Measurements from ENCODE around the gene INPP5K. TPM values are rescaled to one million over a fixed set of nuclear protein-coding genes. Genes with fewer than 3 reads are reported as not detected.

The INPP5K gene
- total RNA-seq, 1 donor = 27.3 TPM

DNA sequence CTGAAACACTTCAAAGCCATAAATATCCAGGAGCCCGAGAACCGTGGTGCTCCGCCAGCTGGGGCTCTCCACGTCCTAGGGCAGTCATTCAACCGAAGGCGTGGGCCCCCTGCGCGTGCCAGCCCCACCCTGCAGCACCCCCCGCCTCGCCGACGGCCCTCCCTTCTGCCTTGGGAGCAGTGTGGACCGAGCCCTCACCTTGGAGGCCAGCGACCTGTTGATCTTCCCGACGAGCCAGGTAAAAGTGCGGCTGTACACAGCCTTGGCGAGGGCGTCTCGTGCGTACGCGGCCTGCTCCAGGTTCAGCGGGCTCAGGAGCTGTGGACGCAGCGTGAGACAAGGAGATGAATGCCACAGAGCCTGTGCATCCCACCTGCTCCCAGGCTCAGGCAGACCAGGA is 38.0 kb downstream of the INPP5K start:
- DNase-seq (ENCODE audit: low read depth) = no peak
- TF ChIP-seq, protein P1, sequence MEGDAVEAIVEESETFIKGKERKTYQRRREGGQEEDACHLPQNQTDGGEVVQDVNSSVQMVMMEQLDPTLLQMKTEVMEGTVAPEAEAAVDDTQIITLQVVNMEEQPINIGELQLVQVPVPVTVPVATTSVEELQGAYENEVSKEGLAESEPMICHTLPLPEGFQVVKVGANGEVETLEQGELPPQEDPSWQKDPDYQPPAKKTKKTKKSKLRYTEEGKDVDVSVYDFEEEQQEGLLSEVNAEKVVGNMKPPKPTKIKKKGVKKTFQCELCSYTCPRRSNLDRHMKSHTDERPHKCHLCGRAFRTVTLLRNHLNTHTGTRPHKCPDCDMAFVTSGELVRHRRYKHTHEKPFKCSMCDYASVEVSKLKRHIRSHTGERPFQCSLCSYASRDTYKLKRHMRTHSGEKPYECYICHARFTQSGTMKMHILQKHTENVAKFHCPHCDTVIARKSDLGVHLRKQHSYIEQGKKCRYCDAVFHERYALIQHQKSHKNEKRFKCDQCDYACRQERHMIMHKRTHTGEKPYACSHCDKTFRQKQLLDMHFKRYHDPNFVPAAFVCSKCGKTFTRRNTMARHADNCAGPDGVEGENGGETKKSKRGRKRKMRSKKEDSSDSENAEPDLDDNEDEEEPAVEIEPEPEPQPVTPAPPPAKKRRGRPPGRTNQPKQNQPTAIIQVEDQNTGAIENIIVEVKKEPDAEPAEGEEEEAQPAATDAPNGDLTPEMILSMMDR (IDR thresholded peaks at IDR 0.05; ENCODE audit: insufficient read depth, low read length) = no peak
- no peak overlapping the region for H3K4me3 ChIP-seq (ENCODE audit: low read depth, low read length)

- DNase-seq (ENCODE audit: low read depth) = no peak
- H3K4me3 ChIP-seq (ENCODE audit: low read depth, low read length) = no peak overlapping the region
- TF ChIP-seq, protein P1 (IDR thresholded peaks at IDR 0.05; ENCODE audit: insufficient read depth, low read length) = no peak
Observed at GRCh38 chr17:1475321-1475854, 41.0 kb downstream of the INPP5K start.

DNA sequence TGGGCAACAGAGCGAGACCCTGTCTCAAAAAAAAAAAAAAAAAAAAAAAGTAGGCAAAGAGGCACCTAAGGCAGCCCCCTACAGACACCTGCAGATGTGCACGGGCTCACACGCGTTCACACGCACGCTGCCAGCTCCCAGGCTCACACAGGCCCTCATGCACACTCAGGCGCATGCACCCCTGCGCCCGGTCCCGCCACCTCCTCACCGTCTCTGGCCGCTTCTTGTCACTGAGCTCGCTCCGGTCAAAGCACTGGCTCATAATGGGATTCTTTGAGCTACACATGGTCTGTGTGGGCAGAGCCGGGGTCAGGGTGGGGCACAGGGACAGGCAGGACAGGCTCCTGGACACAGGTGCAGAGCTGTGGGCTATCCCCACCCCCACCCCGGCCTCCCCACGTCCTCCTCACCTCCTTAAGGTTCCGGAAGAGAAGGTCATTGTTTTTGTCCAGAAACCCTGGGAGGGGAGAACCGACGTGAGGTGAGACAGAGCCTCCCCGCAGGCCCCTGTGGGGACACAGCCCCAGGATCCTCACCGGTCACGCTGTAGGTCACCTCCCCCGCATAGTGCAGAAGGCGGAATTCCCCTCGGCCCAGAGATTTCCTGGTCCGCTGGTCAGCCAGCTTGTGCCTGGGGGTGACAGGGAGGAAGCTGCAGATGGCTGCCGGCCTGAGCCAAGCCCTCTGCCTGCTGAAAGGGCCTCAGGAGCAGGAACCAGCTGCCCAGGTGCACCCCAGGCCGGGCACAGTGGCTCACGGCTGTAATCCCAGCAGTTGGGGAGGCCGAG is 41.8 kb downstream of the INPP5K start:
- DNase-seq (ENCODE audit: low read depth) = no peak
- no peak overlapping the region for H3K4me3 ChIP-seq (ENCODE audit: low read depth, low read length)
- TF ChIP-seq, protein P1 (IDR thresholded peaks at IDR 0.05; ENCODE audit: insufficient read depth, low read length) = no peak

DNA sequence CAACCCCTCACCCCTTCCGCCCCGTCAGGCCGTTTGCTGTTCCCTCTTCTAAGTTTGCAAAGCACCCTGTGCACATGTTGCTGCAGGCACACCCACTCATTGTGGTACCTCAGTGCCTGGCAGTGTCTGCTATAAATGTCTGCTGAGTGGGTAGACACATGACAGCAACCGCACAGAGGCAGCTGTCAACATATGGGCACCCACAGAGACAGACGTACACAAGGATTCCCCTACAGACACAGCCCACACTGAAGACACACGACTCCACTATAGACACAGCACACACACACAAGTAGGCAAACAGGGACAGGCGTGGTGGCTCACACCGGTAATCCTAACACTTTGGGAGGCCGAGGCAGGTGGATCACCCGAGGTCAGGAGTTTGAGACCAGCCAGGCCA is 42.6 kb downstream of the INPP5K start:
- TF ChIP-seq, protein P1 (IDR thresholded peaks at IDR 0.05; ENCODE audit: insufficient read depth, low read length) = no peak
- H3K4me3 ChIP-seq (ENCODE audit: low read depth, low read length) = no peak overlapping the region
- no peak for DNase-seq (ENCODE audit: low read depth)

DNA sequence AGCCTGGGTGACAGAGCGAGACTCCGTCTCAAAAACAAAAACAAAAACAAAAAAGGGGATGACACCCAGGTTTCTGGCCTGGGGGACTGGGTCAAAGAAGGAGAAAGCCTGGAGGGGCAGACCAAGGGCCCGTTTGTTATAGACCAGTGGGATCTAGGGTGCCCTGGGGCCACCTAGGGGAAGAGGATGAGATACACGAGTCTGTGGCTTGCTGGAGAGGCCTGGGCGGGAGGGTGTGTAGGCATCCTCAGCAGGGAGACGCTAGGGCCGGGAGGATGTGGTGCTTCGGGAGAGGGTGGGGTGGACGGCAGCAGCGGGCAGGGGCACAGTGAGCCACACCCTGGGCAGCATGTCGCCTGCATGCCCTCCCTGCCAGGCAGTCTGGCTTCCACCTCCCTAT is 43.2 kb downstream of the INPP5K start:
- no peak for DNase-seq (ENCODE audit: low read depth)
- TF ChIP-seq, protein P1 (IDR thresholded peaks at IDR 0.05; ENCODE audit: insufficient read depth, low read length) = no peak
- no peak overlapping the region for H3K4me3 ChIP-seq (ENCODE audit: low read depth, low read length)

DNA sequence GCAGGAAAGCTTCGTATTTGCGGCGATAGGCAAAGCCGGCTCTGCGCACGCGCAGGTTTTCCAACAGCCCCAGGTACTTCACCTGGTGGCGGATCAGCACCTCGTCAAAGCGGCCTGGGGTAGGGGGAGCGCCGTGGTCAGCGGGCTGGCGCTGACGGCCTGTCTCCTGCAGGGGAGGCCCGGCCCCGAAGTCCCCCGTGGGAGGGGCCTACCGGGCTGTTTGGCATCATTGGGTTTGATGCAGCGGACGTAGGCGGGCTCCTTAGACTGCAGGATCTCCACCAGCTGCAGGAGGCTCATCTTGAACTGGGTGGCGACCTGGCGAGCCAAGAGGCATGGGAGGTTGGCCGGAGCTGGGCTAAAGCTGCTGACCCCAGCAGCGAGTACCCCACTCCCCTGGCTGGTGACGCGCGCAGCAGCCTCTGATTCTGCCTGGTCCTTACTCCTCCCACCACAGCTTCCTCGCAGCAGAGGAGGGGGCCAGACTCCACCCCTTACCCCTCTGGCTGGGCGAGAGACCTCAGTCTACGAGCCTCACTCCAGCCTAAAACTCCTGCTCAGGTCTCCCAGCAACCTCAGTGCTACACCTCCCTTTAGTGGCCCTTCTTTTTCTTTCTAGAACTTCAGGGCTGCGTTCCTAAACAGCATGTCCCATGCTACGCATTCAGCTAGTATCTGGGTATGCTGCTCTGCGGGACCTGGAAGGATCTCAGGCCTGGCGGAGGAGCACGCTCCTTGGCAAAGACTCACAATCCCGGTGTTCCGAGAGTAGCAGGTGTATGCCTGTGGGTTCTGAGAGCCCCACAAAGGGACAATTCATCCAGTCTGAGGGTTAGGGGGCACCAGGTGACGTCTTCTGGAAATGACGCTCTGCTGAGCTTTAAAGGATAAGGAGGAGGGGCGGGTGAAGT is 44.2 kb downstream of the INPP5K start:
- TF ChIP-seq, protein P1 (IDR thresholded peaks at IDR 0.05; ENCODE audit: insufficient read depth, low read length) = no peak
- no peak overlapping the region for H3K4me3 ChIP-seq (ENCODE audit: low read depth, low read length)
- DNase-seq (ENCODE audit: low read depth) = no peak
